HFF-Myc (cell line): ENCODE measurements around the gene TTC39C.

Experiments
- DNase-seq: peaks from one replicate; pipeline ENCODE4 v3.0.0-alpha.2; 2011; ENCODE audit warnings: low read depth; ENCODE audit errors: extremely low read depth
- H3K4me3 ChIP-seq: replicated peaks from 2 replicates; pipeline ENCODE4 v1.5.1; 2011; ENCODE audit warnings: low read depth, mild to moderate bottlenecking, control low read depth, low read length
- CTCF ChIP-seq: IDR thresholded peaks from 2 replicates; pipeline ENCODE4 v1.5.1; 2012; ENCODE audit warnings: mild to moderate bottlenecking, low read depth, low read length, control low read depth; ENCODE audit errors: missing control alignments

Gene TTC39C

GRCh38 chr18:23970161-23971096, 44.1 kb upstream of the TTC39C start:
- TF ChIP-seq CTCF = no peak
- H3K4me3 ChIP-seq = no peak overlapping the region
- no peak for DNase-seq

GRCh38 chr18:23971097-23971440, 43.5 kb upstream of the TTC39C start:
- DNase-seq = no peak

GRCh38 chr18:23971666-23972230, 42.8 kb upstream of the TTC39C start:
- TF ChIP-seq CTCF = no peak
- no peak for DNase-seq
- H3K4me3 ChIP-seq = no peak overlapping the region

More at GRCh38 chr18:23971097-23971440, 43.5 kb upstream of the TTC39C start:
- no peak for TF ChIP-seq CTCF
- no peak overlapping the region for H3K4me3 ChIP-seq

GRCh38 chr18:23972453-23972852, 42.1 kb upstream of the TTC39C start:
- TF ChIP-seq CTCF = no peak
- H3K4me3 ChIP-seq = no peak overlapping the region
- DNase-seq = no peak

- no peak overlapping the region for H3K4me3 ChIP-seq
- TF ChIP-seq CTCF = no peak
- no peak for DNase-seq
These were observed 37.5 kb upstream of the TTC39C start for GRCh38 chr18:23977103-23977502.

GRCh38 chr18:23977719-23978483, 36.7 kb upstream of the TTC39C start:
- no peak overlapping the region for H3K4me3 ChIP-seq
- no peak for TF ChIP-seq CTCF
- DNase-seq = no peak
